ENCODE measurements around the gene SLC30A3. TPM values are rescaled to one million over a fixed set of nuclear protein-coding genes. Genes with fewer than 3 reads are reported as not detected.

SLC30A3 gene
- total RNA-seq, 1 donor from 2014 or later, result not detected

GRCh38 chr2:27245626-27246025 lies 17.2 kb downstream of the SLC30A3 start:
- peaks cover 9% of the 10 kb centered on the region for H3K27me3 Mint-ChIP-seq (ENCODE audit: unreplicated experiment)
- no peak overlapping the region for H3K27ac Mint-ChIP-seq (ENCODE audit: unreplicated experiment)

GRCh38 chr2:27245116-27245515 lies 17.7 kb downstream of the SLC30A3 start:
- H3K4me3 Mint-ChIP-seq (ENCODE audit: unreplicated experiment), result no peak overlapping the region

More at GRCh38 chr2:27245626-27246025, 17.2 kb downstream of the SLC30A3 start:
- no peak for TF ChIP-seq CTCF (IDR thresholded peaks at IDR 0.05; ENCODE audit: unreplicated experiment)
- Mint-ChIP-seq H3K36me3 (ENCODE audit: low read depth, unreplicated experiment) (peaks cover 21% of the 10 kb centered on the region), H3K9me3 (ENCODE audit: unreplicated experiment) (no peaks in the 10 kb centered on the region), H3K4me3 (ENCODE audit: unreplicated experiment) (no peak overlapping the region), H3K4me1 (ENCODE audit: unreplicated experiment) (no peaks in the 10 kb centered on the region)
- no peak for DNase-seq (ENCODE audit: low spot score)

GRCh38 chr2:27243391-27244130 lies 19.3 kb downstream of the SLC30A3 start:
- no peak overlapping the region for H3K27ac Mint-ChIP-seq (ENCODE audit: unreplicated experiment)
- H3K4me1 Mint-ChIP-seq (ENCODE audit: unreplicated experiment), result no peaks in the 10 kb centered on the region
- no peak for DNase-seq (ENCODE audit: low spot score)
- no peaks in the 10 kb centered on the region for H3K9me3 Mint-ChIP-seq (ENCODE audit: unreplicated experiment)
- TF ChIP-seq CTCF (IDR thresholded peaks at IDR 0.05; ENCODE audit: unreplicated experiment), result no peak
- H3K36me3 Mint-ChIP-seq (ENCODE audit: low read depth, unreplicated experiment), result peaks cover 29% of the 10 kb centered on the region
- no peak overlapping the region for H3K4me3 Mint-ChIP-seq (ENCODE audit: unreplicated experiment)
- peaks cover 8% of the 10 kb centered on the region for H3K27me3 Mint-ChIP-seq (ENCODE audit: unreplicated experiment)

More at GRCh38 chr2:27245116-27245515, 17.7 kb downstream of the SLC30A3 start:
- Mint-ChIP-seq H3K27me3 (ENCODE audit: unreplicated experiment) (peaks cover 9% of the 10 kb centered on the region), H3K36me3 (ENCODE audit: low read depth, unreplicated experiment) (peaks cover 26% of the 10 kb centered on the region), H3K9me3 (ENCODE audit: unreplicated experiment) (no peaks in the 10 kb centered on the region), H3K27ac (ENCODE audit: unreplicated experiment) (no peak overlapping the region), H3K4me1 (ENCODE audit: unreplicated experiment) (no peaks in the 10 kb centered on the region)
- TF ChIP-seq CTCF (IDR thresholded peaks at IDR 0.05; ENCODE audit: unreplicated experiment), result no peak
- DNase-seq (ENCODE audit: low spot score), result no peak

GRCh38 chr2:27242614-27242951 lies 20.3 kb downstream of the SLC30A3 start:
- H3K36me3 Mint-ChIP-seq (ENCODE audit: low read depth, unreplicated experiment), result peaks cover 29% of the 10 kb centered on the region
- TF ChIP-seq CTCF (IDR thresholded peaks at IDR 0.05; ENCODE audit: unreplicated experiment), result no peak
- H3K4me3 Mint-ChIP-seq (ENCODE audit: unreplicated experiment), result no peak overlapping the region
- no peak overlapping the region for H3K27ac Mint-ChIP-seq (ENCODE audit: unreplicated experiment)
- no peaks in the 10 kb centered on the region for H3K4me1 Mint-ChIP-seq (ENCODE audit: unreplicated experiment)
- no peaks in the 10 kb centered on the region for H3K9me3 Mint-ChIP-seq (ENCODE audit: unreplicated experiment)
- peaks cover 2% of the 10 kb centered on the region for H3K27me3 Mint-ChIP-seq (ENCODE audit: unreplicated experiment)
- DNase-seq (ENCODE audit: low spot score), result no peak

GRCh38 chr2:27241761-27242613 lies 20.9 kb downstream of the SLC30A3 start:
- Mint-ChIP-seq H3K9me3 (ENCODE audit: unreplicated experiment) (no peaks in the 10 kb centered on the region), H3K4me1 (ENCODE audit: unreplicated experiment) (no peaks in the 10 kb centered on the region), H3K27ac (ENCODE audit: unreplicated experiment) (no peak overlapping the region), H3K27me3 (ENCODE audit: unreplicated experiment) (peaks cover 2% of the 10 kb centered on the region), H3K4me3 (ENCODE audit: unreplicated experiment) (no peak overlapping the region), H3K36me3 (ENCODE audit: low read depth, unreplicated experiment) (peaks cover 31% of the 10 kb centered on the region)
- TF ChIP-seq CTCF (IDR thresholded peaks at IDR 0.05; ENCODE audit: unreplicated experiment), result no peak
- DNase-seq (ENCODE audit: low spot score), result no peak
